Hematopoietic multipotent progenitor cell treated with erythropoietin and hydrocortisone succinate and interleukin-3 and kit ligand, for 6 days (in vitro differentiated cells): ENCODE measurements around the gene KCNN4.
"Not testable (repeated sequence)": the region's sequence is repeated elsewhere in the genome, so short reads cannot be mapped to it uniquely, and the experiment has no call there.

ENCODE experiments used
- DNase-seq: peaks from one replicate; pipeline ENCODE4 v3.0.0-alpha.2; 2015

Gene KCNN4

DNA sequence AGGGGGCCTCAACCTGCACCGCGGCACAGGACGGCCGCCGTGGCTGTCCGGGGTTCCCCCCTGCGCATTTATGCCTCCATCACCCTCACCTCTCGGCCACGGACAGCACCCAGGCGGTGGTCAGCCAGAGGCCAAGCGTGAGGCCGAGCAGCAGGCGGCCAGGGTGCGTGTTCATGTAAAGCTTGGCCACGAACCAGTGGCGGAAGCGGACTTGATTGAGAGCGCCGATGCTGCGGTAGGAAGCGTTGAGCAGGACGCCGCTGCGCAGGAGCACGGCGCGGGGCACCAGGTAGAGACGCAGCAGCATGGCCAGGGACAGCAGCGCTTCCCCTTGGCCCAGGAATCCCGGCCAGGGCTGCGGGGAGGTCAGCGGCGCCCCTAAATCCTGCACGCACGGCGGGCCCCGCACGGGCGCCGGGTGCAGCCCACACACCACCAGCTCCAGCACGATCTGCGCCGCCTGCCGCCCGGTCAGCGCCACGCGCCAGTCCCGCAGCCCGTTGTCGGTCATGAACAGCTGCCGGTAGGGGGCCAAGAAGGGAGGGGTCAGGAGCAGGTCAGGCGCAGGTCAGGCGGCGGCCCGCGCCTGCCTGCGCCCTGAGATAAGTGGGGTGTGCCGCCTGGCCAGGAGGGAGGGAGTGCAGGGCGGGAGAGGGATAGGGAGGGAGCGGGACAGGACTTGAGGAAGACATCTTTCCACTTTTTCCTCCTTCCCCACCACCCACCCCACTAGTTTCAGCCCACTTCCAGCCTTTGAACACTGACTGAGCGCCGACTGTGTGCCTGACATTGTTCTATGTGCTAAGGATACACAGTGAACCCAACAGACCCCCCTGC, 6.5 kb downstream of the KCNN4 start:
- peak; percentile 94 for DNase-seq

DNA sequence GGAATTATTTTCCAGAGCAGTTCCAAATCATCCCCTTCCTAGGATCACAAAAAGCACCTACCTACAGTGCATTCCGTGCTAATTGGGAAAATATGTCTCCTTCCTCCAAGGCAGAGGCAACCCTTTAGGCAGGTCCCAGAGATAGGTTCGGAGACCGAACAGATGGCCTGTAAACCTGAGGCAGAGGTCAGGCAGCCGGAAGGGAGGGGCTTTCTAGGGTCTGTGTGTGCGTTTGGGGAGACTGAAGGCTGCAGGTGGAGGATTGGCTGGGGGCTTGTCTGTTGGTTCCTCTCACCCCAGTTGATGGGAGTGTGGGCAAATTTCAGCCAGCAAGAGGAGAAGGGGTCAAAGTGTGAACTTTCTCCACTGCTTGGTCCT, 7.1 kb downstream of the KCNN4 start:
- DNase-seq: no peak

GRCh38 chr19:43769256-43769655, 11.5 kb downstream of the KCNN4 start:
- DNase-seq: no peak

DNA sequence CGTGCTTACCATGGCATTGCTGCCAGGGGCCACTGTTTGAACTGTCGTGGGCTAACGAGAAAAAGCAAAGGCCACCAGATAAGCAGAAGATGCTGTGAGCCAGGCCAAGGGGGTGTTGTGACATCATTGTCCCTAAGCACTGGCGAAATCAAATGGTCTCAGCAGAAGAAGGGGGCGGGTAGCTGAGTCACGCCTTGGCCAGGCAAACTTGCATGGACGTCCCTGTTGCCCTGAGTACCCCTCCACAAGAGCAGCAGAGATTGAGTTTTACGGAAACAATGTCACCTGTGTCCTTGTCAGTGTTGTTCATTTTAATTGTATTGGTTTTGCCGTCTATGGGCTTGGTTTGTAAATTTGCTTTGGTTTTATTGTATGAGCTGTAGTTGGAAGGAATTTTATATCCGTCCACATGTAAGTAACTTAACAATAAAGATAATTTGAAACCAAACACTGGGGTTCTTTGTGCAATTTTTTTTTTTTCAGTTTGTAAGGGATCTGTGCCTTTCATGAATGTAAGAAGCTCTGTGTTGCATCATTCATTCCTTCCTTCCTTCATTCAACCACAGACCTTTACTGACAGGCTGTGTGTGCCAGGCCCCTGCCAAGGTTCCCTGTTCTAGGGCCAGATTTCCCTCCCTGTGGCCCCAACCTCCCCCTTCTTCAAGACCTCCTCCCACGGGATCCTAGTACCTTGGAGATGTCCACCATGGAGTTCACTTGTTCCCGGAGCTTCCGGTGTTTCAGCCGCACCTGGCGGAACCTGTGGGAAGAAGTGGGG, 12.3 kb downstream of the KCNN4 start:
- DNase-seq: peak; percentile 69

DNA sequence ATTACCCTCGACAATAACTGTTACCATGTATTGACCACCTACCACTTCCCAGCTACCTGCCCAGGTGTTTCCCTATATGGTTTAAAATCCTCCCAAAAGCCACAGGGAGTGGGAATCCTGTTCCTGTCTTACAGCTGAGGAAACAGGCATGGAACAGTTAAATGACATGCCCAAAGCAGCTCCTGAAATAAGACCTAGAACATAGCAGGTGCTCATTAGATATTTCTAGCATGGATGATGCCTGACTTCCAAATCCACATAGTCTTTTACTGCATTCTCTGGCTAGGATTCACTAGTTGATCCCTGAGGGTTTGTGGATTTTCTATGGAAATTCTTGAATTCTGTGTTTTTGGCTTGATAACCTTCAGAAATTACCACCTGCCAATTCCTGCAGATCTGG, 13.0 kb downstream of the KCNN4 start:
- DNase-seq: no peak

DNA sequence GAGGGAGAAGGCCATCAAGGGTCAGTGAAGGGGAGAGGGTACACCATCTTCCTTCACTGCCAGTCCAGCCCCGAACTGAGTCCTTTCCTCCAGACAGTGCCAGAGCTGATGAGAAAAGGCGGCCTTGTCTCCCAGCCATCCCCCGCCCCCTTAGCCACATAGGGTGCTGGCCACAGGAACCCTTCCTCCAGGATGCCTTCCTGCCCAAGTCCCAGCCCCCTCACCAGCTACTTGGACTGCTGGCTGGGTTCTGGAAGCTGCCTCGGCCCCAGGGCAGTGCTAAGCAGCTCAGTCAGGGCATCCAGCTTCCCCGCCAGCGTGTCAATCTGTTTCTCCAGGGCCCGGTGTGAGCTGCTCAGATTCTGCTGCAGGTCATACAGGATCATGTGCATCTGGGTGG, 13.5 kb downstream of the KCNN4 start:
- DNase-seq: no peak

GRCh38 chr19:43766755-43767043, 14.1 kb downstream of the KCNN4 start:
- DNase-seq: no peak

DNA sequence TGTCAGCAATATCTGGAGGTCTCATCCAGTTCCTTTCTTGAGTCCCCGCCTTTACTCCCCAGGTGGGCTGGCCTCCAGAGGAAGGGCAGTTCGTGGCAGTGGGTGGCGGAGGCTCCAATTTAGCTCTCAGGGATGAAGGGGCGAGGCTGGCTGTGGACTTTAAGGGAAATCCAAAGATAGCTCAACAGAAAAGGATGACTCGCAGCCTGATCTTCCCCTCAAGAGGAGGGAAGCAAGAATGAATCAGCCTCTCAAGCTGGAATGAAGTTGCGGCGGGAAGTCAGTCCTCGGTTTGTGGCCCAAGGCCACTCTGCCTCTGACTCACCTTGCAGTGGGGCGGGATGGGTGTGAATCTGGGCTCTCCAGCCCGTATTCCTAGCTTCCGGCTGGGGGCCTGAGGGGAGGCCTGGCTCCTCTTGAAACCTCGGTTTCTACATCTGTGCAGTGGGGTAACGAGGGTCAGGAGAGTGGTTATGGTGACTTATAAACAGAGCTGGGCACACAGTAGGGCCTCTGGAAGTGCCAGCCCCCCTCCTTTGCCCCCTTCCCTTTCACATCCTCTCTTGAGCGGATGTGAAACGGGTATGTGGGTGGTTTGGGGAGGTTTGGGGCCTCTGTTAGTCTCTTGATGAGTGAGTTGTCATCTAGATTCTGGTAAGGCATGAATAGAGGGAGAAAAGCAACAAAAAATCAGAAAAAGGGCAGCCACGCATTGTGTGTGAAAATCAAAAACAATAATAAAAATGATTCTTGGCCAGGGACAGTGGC, 15.5 kb downstream of the KCNN4 start:
- no peak for DNase-seq

DNA sequence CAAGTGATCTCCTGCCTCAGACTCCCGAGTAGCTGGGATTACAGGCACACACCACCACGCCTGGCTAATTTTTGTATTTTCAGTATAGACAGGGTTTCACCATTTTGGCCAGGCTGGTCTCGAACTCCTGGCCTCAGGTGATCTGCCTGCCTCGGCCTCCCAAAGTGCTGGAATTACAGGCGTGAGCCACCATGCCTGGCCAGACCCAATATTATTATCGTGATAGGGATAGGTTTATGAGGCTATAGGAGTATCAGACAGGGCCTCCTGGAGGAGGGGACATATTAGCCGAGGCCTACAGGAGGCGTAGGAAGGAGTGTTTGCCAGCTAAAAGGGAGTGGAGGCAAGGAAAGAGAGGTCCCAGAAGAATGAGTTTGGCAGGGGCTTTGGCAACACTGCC, 16.1 kb downstream of the KCNN4 start:
- DNase-seq: not testable (repeated sequence)

DNA sequence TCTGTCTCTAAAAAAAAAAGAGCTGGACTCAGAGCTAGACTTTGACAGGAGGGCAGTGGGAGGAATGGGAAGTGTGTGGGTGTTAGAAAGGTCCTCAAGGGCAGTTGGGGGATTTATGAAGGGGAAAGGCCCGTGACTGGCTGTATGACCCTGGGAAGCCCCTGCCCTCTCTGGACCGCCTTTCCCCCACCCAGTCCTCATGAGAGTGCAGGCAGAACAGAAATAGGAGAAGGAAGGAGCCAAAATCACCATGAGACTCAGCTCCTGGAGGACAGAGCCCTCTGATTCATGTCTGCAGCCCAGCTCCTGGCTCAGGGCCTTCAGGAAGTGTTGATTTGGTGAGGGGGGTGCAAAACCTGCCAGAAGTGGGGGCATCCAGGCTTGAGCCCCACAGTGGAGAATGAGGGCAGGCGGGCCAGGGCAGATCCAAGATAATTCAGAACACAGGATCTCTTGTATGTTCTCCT, 17.3 kb downstream of the KCNN4 start:
- DNase-seq: no peak

GRCh38 chr19:43762814-43763213, 18.0 kb downstream of the KCNN4 start:
- DNase-seq: no peak

DNA sequence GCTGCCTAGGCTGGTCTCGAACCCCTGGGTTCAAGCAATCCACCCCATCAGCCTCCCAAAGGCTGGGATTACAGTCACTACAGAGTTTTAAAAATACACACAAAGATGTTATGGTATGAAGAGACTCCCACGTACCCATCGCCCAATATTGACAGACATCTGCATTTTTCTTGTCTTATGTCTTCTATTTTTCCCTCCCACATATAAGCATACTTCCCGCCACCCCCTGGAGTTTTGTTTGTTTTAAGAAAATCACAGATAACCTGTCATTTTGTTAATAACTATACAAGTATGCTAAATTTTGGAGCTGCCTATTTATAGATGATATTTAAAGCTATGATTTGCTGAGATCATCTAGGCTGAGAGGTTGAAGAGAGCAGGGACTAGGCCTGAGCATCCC, 19.8 kb downstream of the KCNN4 start:
- no peak for DNase-seq

GRCh38 chr19:43759515-43759914, 21.3 kb downstream of the KCNN4 start:
- no peak for DNase-seq

DNA sequence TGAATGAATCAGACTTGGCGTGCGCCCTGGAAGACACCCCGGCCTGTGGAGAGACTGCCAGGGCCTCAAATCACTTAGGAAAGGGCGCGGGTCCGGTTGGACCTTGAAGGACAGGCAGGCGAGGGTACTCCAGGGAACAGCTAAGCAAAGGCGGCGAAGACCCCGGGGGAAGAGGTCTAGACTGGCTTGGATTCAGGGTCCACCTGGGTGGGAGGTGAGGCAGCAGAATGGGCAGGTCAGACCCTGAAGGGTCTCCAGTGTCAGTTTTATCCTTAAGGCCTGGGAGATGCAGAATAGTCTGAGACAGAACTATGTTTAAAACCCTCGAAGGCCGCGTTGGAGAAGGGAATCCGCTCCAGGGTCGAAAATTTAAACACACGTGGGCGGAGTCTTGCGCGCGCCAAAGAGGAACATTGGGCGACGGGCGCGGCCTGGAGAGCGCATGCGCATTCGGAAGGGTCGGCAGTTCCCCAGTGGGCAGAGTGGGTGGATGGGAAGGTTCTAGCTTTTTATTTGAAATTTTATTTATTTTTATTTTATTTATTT, 25.4 kb downstream of the KCNN4 start:
- DNase-seq: peak; percentile 94

DNA sequence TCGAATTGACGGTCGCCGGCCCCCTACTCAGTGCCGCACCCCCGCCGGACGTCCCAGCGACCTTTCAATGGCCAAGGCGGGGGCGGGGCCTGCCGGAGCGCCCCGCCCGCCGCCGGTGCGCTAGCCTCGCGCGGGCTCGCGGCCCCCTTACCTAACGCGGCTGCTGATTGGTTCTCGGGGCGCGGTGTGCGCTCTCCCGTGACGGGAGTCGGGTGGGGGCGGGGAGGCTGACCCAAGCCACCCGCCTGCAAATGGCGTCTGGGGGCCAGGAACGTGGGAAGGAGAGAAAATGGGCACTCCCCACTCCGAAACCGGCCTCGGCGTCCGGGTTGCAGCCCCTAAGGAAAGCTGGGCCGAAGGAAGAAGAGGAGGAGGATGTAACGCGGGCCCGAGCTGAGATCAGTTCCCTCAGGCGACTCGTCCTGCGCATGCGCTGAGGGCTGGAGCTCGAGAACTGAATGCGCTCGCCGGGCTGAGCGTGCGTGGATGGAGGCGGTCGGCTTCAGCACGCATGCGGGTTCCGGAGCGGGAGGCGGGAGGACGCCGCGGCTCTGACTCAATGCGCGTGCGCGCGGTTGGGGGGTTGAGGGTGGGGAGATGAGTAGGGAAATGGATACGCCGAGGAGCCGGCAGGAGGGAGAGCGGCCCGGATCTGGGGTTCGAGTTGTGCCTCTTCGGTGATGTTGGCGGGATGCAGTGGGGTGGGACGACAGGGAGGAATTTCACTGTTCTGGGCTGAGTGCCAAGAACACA, 26.1 kb downstream of the KCNN4 start, which contains the start of gene SMG9:
Gene SMG9, minus strand, starts transcription at position 460 of the 753 bp plus-strand sequence. CDS start 4,221 bp downstream, outside the sequence.
- peak; percentile 98 for DNase-seq

GRCh38 chr19:43754253-43754502, 26.6 kb downstream of the KCNN4 start:
- no peak for DNase-seq

GRCh38 chr19:43752287-43752875, 28.4 kb downstream of the KCNN4 start:
- no peak for DNase-seq

DNA sequence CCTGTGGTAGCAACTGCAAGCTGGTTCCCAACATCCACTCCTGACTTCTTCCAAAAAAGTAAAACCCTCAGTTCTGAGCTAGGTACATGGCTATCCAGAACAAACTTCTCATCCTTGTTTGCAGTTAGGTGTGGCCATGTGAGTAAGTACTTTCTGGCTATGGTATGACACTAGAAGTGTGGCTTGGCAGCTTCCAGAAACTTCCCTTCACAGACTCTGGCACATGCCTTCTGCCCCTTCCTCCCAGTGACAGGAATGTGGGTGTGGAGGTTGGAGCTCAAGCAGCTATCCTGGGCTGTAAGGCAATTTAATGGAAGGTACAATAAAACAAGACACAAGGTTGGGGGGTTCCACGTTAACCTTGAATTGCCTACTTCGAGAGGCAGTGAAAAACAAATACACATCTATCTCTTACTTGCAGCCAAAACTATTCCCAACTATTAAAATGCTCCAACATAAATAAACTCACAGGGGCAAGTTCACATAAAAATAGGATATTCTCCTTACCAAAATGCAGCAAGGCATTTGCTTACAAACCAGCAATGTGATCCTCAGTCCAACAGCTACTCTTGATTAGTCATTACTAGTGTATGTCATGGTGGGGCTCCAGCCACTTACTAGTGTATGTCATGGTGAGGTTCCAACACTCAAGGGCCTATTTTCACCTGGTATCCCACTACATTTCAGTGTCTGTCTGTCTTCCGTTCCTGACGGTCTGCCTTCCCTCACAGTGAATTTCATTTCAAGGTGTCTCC, 29.1 kb downstream of the KCNN4 start:
- DNase-seq: no peak

DNA sequence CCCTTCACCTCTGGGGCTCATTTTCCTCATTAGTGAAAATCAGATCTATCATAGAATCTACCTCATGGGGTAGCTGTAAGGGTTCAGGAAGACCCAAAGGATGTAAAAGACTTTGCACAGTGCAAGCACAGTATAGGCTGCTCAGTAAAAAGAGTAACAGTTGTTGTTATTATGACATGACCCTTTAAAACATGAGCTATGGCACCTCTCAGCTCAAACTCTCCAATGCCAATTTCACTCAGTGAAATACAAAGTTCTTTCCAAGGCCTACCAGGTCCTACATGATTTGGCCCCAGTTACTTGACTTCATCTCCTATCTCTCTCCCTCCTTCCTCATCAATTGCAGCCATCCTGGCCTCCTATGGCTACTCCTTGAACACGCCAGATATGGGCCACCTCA, 30.9 kb downstream of the KCNN4 start:
- DNase-seq: no peak

DNA sequence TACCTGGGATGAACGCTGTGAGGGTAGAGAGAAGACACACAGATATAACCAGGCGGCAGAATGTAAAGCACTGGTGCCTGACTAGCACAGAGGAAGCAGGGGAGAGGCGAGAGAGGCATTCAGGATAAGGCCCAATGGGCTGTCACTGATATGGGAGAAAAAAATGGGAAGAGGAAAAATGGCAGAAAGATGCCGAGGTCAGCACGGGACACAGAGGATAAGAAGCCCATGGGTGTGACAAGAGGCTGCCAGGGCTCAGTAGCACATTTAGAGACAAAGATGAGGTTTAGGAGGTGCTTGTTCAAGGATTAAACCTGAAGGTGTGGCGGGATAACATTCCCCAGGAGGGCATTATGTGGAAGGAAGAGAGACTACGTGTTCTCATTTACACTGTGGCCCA, 31.6 kb downstream of the KCNN4 start:
- DNase-seq: no peak

- DNase-seq: no peak
Measured at GRCh38 chr19:43748685-43749084, 32.1 kb downstream of the KCNN4 start.

- no peak for DNase-seq
Measured at GRCh38 chr19:43748205-43748594, 32.6 kb downstream of the KCNN4 start.
